HL-60/S4 treated with phorbol 12-myristate 13-acetate at 8.2 ng/mL for 4 days and 3 days (cell line): ENCODE data around the gene SH3RF1.

Source experiments
- in situ Hi-C: fragments of 300-500 bp; cut with MboI; formaldehyde crosslinking; loops from 2 replicates; pipeline ENCODE4 v1.15.0; 2022; ENCODE audit warnings: low sequenced_read_pairs

Gene SH3RF1

GRCh38 chr4:169048868-169049414 is 221.8 kb downstream of the SH3RF1 start:
- in situ Hi-C loops, result no loop called here

GRCh38 chr4:169047956-169048355 is 222.8 kb downstream of the SH3RF1 start:
- in situ Hi-C loops, result no loop called here

DNA sequence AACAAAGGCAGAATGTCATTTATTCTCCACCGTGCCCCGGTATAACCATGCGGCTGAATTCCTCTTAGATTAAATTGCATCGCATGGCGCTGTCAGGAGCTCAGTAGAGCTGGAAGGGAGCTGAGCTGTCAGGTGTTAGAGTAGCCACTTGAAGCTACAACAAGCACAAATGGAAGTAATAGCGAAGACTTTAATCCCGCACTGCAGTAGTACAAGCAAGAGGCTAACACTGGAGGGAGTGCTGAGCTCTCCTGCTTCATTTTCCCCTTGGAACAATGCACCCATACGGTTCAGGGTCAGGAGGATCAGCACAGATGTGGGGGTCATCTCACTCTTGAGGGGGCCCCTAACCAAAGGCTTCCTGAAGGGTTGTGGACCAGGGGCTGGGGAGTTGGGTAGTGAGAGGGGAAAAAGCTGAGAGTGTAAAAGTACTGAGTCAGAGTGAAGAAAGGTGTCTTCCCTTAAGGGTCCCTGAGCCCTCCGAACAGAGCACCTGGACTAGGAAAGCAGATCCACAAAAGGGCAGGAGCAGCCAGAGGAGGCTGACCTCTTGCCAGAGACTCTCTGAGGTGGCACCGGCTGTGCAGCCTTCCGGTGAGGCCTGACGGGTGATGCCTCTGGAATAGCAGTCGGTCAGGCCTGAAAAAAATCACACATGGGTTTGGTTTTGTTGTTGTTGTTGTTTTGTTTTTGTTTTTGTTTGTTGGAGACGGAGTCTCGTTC is 224.7 kb downstream of the SH3RF1 start:
- in situ Hi-C loops, result no loop called here

DNA sequence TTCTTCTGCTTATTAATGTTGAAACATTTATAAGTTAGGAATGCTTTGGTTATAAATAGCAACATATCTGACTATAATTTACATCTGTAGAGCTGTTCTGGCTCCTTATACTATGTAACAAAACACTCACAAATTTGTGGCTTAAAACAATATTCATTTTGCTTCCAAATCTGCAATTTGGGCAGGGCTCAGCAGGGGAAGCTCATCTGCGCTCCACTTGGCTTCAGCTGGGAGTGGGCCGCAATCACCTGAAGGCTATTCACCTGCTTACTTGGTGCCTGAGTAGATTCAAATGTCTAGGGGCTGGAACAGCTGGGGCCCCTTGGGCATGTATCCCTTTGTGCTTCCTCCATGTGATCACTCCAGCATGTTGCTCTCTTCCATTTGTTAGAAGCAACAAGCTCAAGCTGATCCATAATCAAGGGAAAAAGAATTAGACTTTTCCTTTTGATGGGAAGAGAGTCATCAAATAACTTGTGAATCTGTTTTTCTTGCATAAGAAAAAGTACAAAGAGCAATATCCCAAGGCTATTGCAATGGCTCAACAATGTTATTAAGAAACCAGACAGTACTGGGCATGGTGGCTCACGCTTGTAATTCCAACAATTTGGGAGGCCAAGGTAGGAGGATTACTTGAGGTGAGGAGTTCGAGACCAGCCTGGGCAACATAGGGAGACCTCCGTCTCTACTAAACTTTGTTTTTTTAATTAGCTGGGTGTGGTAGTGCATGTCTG is 225.9 kb downstream of the SH3RF1 start:
- in situ Hi-C loops, result no loop called here
